ENCODE measurements around the gene NFATC4.

NFATC4 gene

DNA sequence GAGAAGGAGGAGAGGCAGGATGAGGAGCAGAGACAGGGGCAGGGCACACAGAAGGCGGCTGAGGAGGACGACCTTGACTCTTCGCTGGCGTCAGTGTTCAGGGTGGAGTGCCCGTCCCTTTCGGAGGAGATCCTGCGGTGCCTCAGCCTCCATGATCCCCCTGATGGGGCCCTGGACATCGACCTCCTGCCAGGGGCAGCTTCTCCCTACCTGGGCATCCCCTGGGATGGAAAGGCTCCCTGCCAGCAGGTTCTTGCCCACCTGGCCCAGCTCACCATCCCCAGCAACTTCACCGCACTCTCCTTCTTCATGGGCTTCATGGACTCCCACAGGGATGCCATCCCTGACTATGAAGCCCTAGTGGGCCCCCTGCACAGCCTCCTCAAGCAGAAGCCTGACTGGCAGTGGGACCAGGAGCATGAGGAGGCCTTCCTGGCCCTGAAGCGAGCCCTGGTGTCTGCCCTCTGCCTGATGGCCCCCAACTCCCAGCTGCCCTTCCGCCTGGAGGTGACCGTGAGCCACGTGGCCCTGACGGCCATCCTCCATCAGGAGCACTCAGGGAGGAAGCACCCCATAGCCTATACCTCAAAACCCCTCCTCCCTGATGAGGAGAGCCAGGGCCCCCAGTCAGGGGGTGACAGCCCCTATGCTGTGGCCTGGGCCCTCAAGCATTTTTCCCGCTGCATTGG is 46.9 kb downstream of the NFATC4 start:
- no peak for DNase-seq (ENCODE audit: low spot score in 2 of 2)
- Mint-ChIP-seq H3K4me1 (no peaks in the 10 kb centered on the region), H3K36me3 (ENCODE audit: insufficient read depth) (peaks cover 4% of the 10 kb centered on the region), H3K27ac (ENCODE audit: low read depth) (no peak overlapping the region), H3K27me3 (peaks cover 28% of the 10 kb centered on the region), H3K4me3 (no peak overlapping the region), H3K9me3 (no peaks in the 10 kb centered on the region)
- no peak for ATAC-seq (replicated peaks; ENCODE audit: extremely low read depth, poor library complexity, severe bottlenecking)

DNA sequence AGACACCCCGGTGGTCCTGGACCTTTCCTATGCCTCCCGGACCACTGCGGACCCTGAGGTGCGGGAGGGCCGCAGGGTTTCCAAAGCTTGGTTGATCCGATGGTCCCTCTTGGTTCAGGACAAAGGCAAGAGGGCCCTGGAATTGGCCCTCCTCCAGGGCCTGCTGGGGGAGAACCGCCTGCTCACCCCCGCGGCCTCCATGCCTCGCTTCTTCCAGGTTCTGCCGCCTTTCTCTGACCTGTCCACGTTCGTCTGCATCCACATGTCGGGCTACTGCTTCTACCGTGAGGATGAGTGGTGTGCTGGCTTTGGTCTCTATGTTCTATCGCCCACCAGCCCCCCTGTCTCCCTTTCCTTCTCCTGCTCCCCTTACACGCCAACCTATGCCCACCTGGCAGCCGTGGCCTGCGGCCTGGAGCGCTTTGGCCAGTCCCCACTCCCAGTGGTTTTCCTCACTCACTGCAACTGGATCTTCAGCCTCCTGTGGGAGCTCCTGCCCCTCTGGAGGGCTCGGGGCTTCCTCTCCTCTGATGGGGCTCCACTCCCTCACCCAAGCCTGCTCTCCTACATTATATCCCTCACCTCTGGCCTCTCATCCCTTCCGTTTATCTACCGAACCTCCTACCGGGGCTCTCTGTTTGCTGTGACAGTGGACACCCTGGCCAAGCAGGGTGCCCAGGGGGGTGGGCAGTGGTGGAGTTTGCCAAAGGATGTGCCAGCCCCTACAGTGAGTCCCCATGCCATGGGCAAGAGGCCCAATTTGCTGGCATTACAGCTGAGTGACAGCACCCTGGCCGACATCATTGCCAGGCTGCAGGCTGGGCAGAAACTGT is 47.7 kb downstream of the NFATC4 start:
- Mint-ChIP-seq H3K27ac (ENCODE audit: low read depth) (no peak overlapping the region), H3K4me3 (no peak overlapping the region), H3K27me3 (peaks cover 28% of the 10 kb centered on the region), H3K4me1 (no peaks in the 10 kb centered on the region), H3K9me3 (no peaks in the 10 kb centered on the region), H3K36me3 (ENCODE audit: insufficient read depth) (peaks cover 5% of the 10 kb centered on the region)
- ATAC-seq (replicated peaks; ENCODE audit: extremely low read depth, poor library complexity, severe bottlenecking) (no peak), DNase-seq (ENCODE audit: low spot score in 2 of 2) (no peak)

DNA sequence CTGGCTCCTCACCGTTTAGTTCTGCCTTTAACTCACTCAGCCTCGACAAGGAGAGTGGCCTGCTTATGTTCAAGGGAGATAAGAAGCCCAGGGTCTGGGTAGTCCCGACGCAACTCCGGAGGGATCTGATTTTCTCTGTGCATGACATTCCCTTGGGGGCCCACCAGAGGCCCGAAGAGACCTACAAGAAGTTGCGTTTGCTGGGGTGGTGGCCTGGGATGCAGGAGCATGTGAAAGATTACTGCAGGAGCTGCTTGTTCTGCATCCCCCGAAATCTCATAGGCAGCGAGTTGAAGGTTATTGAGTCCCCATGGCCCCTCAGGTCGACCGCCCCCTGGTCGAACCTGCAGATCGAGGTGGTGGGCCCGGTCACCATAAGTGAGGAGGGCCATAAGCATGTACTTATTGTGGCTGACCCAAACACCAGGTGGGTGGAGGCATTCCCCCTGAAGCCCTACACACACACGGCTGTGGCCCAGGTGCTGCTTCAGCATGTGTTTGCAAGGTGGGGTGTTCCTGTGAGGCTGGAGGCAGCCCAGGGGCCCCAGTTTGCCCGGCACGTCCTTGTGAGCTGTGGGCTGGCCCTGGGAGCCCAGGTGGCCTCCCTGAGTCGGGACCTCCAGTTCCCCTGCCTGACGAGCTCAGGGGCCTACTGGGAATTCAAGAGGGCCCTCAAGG is 48.4 kb downstream of the NFATC4 start:
- no peaks in the 10 kb centered on the region for H3K9me3 Mint-ChIP-seq
- H3K27ac Mint-ChIP-seq (ENCODE audit: low read depth) = no peak overlapping the region
- H3K4me3 Mint-ChIP-seq = no peak overlapping the region
- peaks cover 5% of the 10 kb centered on the region for H3K36me3 Mint-ChIP-seq (ENCODE audit: insufficient read depth)
- ATAC-seq (replicated peaks; ENCODE audit: extremely low read depth, poor library complexity, severe bottlenecking) (no peak), DNase-seq (ENCODE audit: low spot score in 2 of 2) (no peak)
- H3K4me1 Mint-ChIP-seq = no peaks in the 10 kb centered on the region
- H3K27me3 Mint-ChIP-seq = peaks cover 28% of the 10 kb centered on the region

DNA sequence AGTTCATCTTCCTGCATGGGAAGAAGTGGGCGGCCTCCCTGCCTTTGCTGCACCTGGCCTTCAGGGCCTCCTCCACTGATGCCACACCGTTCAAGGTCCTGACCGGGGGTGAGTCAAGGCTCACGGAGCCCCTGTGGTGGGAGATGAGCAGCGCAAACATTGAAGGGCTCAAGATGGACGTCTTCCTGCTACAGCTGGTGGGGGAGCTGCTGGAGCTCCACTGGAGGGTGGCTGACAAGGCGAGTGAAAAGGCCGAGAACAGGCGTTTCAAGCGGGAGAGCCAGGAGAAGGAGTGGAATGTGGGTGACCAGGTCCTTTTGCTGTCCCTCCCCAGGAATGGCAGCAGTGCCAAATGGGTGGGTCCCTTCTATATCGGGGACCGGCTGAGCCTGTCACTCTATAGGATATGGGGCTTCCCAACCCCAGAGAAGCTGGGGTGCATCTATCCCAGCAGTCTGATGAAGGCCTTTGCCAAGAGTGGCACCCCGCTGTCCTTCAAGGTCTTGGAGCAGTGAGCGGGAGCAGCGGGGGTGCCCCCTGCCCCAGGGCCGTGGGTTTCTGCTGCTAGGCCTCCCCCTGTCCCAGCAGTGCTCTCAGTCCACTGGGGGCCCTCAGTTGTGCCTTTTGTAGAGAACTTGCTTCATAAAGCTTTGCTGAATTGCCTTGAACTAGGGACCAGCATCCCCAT is 49.1 kb downstream of the NFATC4 start:
- H3K9me3 Mint-ChIP-seq = no peaks in the 10 kb centered on the region
- DNase-seq (ENCODE audit: low spot score in 2 of 2) = no peak

DNA sequence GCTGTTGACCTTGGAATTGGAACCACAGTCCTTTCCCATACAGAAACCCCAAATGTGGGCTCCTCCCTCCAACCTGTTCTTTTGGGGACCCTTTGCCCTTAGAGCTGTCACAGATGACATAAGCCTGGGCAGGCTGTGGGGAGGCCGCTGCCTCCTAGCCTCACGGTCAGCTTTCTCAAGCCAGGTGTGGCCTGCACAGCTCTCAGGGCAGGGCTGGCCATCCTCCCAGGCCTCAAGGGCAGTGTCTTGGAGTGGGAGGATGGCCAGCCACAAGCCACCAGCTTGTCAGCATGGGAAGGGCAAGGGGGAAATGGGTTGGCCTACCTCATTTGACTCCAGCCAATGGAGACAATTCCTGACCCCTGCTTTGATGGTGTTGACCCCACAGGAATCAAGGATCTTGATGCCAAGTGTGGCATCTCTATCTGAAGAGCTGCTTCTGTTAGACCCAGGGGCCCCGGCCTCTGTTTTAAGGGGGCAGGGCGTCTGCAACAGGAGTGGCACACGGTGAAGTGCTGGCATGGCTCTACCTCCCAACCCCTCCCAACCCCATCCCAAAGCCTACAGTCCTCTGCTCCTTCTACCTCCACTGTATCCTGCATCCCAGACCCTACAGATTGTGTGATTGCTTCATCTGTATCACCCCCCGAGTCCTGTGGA is 50.0 kb downstream of the NFATC4 start:
- H3K27ac Mint-ChIP-seq (ENCODE audit: low read depth) = no peak overlapping the region
- peaks cover 28% of the 10 kb centered on the region for H3K27me3 Mint-ChIP-seq
- no peaks in the 10 kb centered on the region for H3K9me3 Mint-ChIP-seq
- ATAC-seq (replicated peaks; ENCODE audit: extremely low read depth, poor library complexity, severe bottlenecking) (no peak), DNase-seq (ENCODE audit: low spot score in 2 of 2) (no peak)
- no peak overlapping the region for H3K4me3 Mint-ChIP-seq
- H3K36me3 Mint-ChIP-seq (ENCODE audit: insufficient read depth) = peaks cover 2% of the 10 kb centered on the region
- no peaks in the 10 kb centered on the region for H3K4me1 Mint-ChIP-seq

More for the DNA sequence above, 49.1 kb downstream of the NFATC4 start:
- Mint-ChIP-seq H3K4me3 (no peak overlapping the region), H3K27ac (ENCODE audit: low read depth) (no peak overlapping the region), H3K4me1 (no peaks in the 10 kb centered on the region), H3K36me3 (ENCODE audit: insufficient read depth) (peaks cover 5% of the 10 kb centered on the region), H3K27me3 (peaks cover 28% of the 10 kb centered on the region)
- no peak for ATAC-seq (replicated peaks; ENCODE audit: extremely low read depth, poor library complexity, severe bottlenecking)

DNA sequence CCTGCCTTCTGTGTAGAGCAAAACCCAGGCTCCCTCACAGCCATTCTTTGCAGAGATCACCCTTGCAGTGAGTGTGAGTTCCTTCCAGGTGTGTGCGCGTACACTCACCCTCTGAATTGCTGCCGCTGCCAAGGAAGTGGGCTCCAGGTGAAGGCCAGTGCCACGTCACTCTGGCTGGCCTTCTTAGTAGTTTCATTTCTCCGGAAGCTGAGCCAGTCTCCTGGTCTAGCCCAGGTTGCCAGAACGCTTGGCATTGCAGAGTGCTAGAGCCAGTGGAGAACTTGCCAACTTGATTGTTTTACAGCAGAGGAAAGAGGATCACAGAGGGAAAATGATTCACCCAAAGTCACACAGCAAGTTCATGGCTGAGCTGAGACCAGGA is 50.5 kb downstream of the NFATC4 start:
- Mint-ChIP-seq H3K4me3 (no peak overlapping the region), H3K27ac (ENCODE audit: low read depth) (no peak overlapping the region)

DNA sequence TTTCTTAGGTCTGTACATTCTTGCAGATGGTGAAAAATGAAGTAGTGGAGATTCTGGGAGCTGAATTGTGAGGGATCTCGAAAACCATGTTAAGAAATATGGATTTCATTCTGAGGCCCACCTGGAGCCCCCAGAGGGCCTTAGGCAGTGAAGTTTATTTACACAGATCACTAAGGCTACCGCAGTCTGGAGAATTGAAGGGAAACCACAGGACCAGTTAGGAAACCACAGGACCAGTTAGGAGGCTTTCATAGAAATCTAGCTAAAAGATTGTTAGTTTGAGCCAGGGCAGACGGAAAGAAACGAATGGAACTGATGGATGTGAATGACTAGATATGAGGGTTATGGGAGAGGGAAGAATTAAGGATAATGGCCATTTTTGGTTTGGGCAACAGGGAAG is 54.3 kb downstream of the NFATC4 start:
- ATAC-seq (replicated peaks; ENCODE audit: extremely low read depth, poor library complexity, severe bottlenecking) (no peak), DNase-seq (ENCODE audit: low spot score in 2 of 2) (no peak)
- Mint-ChIP-seq H3K4me1 (peaks cover 5% of the 10 kb centered on the region), H3K27me3 (peaks cover 13% of the 10 kb centered on the region), H3K4me3 (no peak overlapping the region), H3K9me3 (no peaks in the 10 kb centered on the region), H3K27ac (ENCODE audit: low read depth) (no peak overlapping the region), H3K36me3 (ENCODE audit: insufficient read depth) (peaks cover 4% of the 10 kb centered on the region)

More for the DNA sequence above, 50.5 kb downstream of the NFATC4 start:
- Mint-ChIP-seq H3K36me3 (ENCODE audit: insufficient read depth) (peaks cover 2% of the 10 kb centered on the region), H3K27me3 (peaks cover 28% of the 10 kb centered on the region), H3K9me3 (no peaks in the 10 kb centered on the region), H3K4me1 (no peaks in the 10 kb centered on the region)
- DNase-seq (ENCODE audit: low spot score in 2 of 2) = no peak
- no peak for ATAC-seq (replicated peaks; ENCODE audit: extremely low read depth, poor library complexity, severe bottlenecking)

DNA sequence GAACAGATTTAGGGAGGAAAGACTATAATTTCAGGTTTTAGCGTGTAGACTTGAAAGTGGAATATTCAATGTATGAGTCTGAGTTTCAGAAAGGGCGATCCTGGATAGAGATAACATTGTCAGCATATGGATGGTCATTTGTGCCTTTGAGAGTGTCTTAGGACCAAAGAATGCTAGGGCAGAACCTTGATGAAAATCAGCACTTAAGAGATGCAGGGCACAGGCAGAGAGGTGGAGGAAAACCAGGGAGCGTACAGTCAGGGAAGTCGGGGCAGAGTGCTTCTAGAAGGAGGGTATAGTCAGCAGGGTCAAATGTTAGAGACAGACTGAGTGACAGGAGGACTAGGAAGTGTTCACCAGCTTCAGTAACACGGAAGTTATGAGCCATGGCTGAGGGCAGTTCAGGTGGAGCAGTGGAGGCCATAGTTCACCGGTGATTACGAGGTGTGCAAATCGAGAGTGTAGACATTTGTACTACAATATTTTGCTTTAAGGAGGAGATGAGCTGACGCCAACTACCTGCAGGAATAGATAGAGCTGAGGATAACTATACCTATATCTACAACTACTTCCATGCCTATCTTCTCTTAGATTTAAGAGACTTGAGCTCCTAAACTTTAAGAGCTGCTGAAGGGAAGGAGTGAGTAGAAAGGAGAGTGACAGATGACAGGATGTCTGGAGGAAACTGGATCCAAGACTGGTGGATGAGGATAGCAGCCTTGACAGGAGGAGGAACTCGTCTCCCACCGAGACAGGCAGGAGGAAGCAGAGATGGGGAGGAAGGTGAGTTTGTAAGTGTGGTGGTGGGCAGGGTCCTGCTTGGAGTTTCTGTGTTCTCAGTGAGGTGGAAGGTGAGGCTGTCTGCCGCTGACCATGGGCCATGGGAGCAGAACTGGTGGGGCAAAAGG is 55.0 kb downstream of the NFATC4 start:
- Mint-ChIP-seq H3K27ac (ENCODE audit: low read depth) (no peak overlapping the region), H3K4me3 (no peak overlapping the region), H3K9me3 (no peaks in the 10 kb centered on the region), H3K27me3 (peaks cover 13% of the 10 kb centered on the region), H3K4me1 (peaks cover 5% of the 10 kb centered on the region), H3K36me3 (ENCODE audit: insufficient read depth) (peaks cover 4% of the 10 kb centered on the region)
- ATAC-seq (replicated peaks; ENCODE audit: extremely low read depth, poor library complexity, severe bottlenecking) (no peak), DNase-seq (ENCODE audit: low spot score in 2 of 2) (no peak)

DNA sequence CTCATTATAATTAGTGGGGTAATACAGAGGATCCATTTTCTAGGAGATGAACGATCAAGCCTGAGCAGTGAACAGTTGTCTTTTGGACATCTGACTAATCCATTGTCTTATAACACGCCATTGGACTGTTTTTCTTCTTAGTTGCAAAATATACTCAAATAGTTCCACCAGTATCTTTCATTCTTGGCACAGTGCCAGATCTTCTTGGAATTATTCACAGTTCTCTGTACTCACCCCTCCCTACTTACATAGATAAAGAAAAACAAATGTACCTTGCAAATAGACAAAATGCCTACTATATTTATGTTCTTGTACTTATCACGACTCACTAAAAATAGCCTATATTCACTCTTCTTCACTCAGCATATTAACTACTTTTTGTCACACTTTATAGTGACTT is 57.7 kb downstream of the NFATC4 start:
- Mint-ChIP-seq H3K27me3 (no peaks in the 10 kb centered on the region), H3K36me3 (ENCODE audit: insufficient read depth) (peaks cover 7% of the 10 kb centered on the region), H3K9me3 (no peaks in the 10 kb centered on the region), H3K4me3 (no peak overlapping the region), H3K4me1 (peaks cover 15% of the 10 kb centered on the region), H3K27ac (ENCODE audit: low read depth) (peak overlapping the region; percentile 7)
- ATAC-seq (replicated peaks; ENCODE audit: extremely low read depth, poor library complexity, severe bottlenecking) (no peak), DNase-seq (ENCODE audit: low spot score in 2 of 2) (no peak)

DNA sequence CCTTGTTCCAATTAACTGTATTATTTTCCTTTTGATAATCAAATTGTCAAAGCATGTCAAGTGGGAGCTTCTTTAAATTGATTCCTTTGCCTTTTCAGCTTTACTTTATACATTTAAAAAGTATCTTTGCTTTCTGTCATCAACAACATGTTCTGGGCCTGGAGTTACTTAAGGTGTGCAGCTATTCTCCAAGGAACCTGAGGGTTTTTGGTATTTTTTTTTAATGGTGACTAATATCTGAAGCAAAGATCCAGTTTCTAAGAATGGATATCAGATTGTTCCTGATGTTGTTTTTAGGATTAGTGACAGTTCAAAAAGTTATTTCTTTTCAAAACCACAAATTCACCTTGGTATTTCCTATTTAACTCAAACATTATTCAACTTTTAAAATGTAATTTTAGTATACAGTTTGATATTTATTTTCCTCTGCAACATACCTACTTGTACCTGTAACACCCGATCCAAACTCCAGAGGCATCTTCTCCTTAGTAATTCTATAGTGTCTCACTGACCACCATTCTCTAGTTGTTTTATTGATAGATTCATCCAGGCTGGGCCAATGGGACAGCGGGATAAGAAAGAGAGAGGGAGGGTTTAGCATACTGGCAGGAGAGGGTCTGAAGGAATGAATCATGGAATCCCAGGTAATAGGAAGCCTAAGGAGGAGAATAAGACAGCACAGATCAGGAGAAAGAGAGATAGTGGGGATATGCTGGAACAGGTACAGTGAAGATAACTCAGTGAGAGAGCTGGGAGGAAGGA is 58.3 kb downstream of the NFATC4 start:
- Mint-ChIP-seq H3K4me3 (no peak overlapping the region), H3K27me3 (no peaks in the 10 kb centered on the region), H3K36me3 (ENCODE audit: insufficient read depth) (peaks cover 12% of the 10 kb centered on the region), H3K4me1 (peaks cover 21% of the 10 kb centered on the region), H3K27ac (ENCODE audit: low read depth) (peak overlapping the region; percentile 7), H3K9me3 (no peaks in the 10 kb centered on the region)
- DNase-seq (ENCODE audit: low spot score in 2 of 2) = no peak
- no peak for ATAC-seq (replicated peaks; ENCODE audit: extremely low read depth, poor library complexity, severe bottlenecking)
